Activated CD8-positive, alpha-beta memory T cell treated with anti-CD3 and anti-CD28 coated beads, Interleukin-2, amount 10 ng/mL, durations not matched to agents 7 days and 5 days (primary cell): ENCODE measurements around the gene COL23A1. TPM values are rescaled to one million over a fixed set of nuclear protein-coding genes. Genes with fewer than 3 reads are reported as not detected.
"Not testable (repeated sequence)": the region's sequence is repeated elsewhere in the genome, so short reads cannot be mapped to it uniquely, and the experiment has no call there.

Experiments used
- ATAC-seq: fragments of 150-1000 bp; cut with Tn5 transposase; one replicate; pipeline ENCODE4 v1.10.0; 2021; ENCODE audit warnings: moderate library complexity
- CTCF ChIA-PET: fragments of 350-600 bp; sonication (Branson Sonifier 250); formaldehyde crosslinking; loops from one replicate; lab custom pipeline; 2021; ENCODE audit warnings: antibody characterized with exemption; lab: Charles Lee
- DNase-seq: peaks from one replicate; pipeline ENCODE4 v3.0.0-alpha.2; 2020
- H3K27ac Mint-ChIP-seq: one replicate; pipeline ENCODE4 v1.8.0; 2021; ENCODE audit warnings: mild to moderate bottlenecking, mixed read lengths
- H3K27me3 Mint-ChIP-seq: one replicate; pipeline ENCODE4 v1.8.0; 2021; ENCODE audit warnings: mixed read lengths
- H3K36me3 Mint-ChIP-seq: one replicate; pipeline ENCODE4 v1.8.0; 2021; ENCODE audit warnings: mild to moderate bottlenecking, mixed read lengths
- H3K4me1 Mint-ChIP-seq: one replicate; pipeline ENCODE4 v1.8.0; 2021; ENCODE audit warnings: mixed read lengths
- H3K4me3 Mint-ChIP-seq: one replicate; pipeline ENCODE4 v1.8.0; 2021; ENCODE audit warnings: mild to moderate bottlenecking, moderate library complexity, mixed read lengths
- H3K9me3 Mint-ChIP-seq: one replicate; pipeline ENCODE4 v1.8.0; 2022; ENCODE audit warnings: low read depth, mixed read lengths
- total RNA-seq, 2 experiments: library from RNA; stranded (reverse); gene quantifications; one replicate each; pipeline ENCODE4 v1.2.3, GENCODE V29; 2021

Gene COL23A1
- total RNA-seq, 2 experiments from 2014 or later, result 0.18 to 0.19 TPM

- no peaks in the 10 kb centered on the region for H3K36me3 Mint-ChIP-seq
- H3K27ac Mint-ChIP-seq, result no peak overlapping the region
- CTCF ChIA-PET, result no interaction called here
- no peaks in the 10 kb centered on the region for H3K27me3 Mint-ChIP-seq
- H3K4me3 Mint-ChIP-seq, result no peak overlapping the region
- H3K9me3 Mint-ChIP-seq, result no peaks in the 10 kb centered on the region
- no peaks in the 10 kb centered on the region for H3K4me1 Mint-ChIP-seq
- DNase-seq (no peak), ATAC-seq (no peak)
These were observed 99.1 kb downstream of the COL23A1 start for GRCh38 chr5:178490935-178491652.

DNA sequence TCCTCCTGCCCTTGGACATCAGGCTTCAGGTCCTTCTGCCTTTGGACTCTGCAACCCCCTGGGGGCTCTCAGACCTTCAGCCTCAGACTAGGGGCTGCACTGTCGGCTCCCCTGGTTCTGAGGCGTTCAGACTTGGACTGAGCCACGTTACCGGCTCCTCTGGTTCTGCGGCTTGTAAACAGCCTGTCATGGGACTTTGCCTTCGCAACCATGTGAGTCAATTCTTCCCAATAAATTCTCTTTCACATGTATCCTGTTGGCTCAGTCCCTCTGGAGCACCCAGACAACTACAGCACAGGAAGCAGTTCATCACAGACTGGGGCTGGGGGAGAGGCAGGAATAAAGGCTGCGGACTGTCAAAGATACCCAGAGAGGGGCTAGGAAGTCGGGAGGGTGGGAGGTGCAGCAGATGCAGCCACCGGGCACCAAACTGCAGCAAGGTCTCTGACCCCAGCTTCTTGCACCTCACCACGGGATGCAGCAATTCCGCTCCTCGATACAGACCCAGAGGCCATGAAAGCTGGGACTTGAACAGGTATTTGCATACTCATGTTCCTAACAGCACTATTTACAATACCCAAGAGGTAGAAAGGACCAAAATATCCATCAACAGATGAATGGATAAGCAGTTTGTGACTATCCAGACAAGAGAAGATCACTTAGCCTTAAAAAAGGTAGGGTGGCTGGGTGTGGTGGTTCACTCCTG lies 100.8 kb downstream of the COL23A1 start:
- no peaks in the 10 kb centered on the region for H3K9me3 Mint-ChIP-seq
- H3K27me3 Mint-ChIP-seq, result no peaks in the 10 kb centered on the region
- H3K4me1 Mint-ChIP-seq, result no peaks in the 10 kb centered on the region
- DNase-seq (no peak), ATAC-seq (no peak)
- H3K4me3 Mint-ChIP-seq, result no peak overlapping the region
- no peaks in the 10 kb centered on the region for H3K36me3 Mint-ChIP-seq
- CTCF ChIA-PET, result no interaction called here
- no peak overlapping the region for H3K27ac Mint-ChIP-seq

- CTCF ChIA-PET, result no interaction called here
- no peaks in the 10 kb centered on the region for H3K36me3 Mint-ChIP-seq
- H3K27me3 Mint-ChIP-seq, result no peaks in the 10 kb centered on the region
- H3K9me3 Mint-ChIP-seq, result no peaks in the 10 kb centered on the region
- no peak for ATAC-seq
- H3K4me3 Mint-ChIP-seq, result no peak overlapping the region
- peaks cover under 1% of the 10 kb centered on the region for H3K4me1 Mint-ChIP-seq
- DNase-seq, result no peak
- no peak overlapping the region for H3K27ac Mint-ChIP-seq
These were observed 101.5 kb downstream of the COL23A1 start for GRCh38 chr5:178488696-178489095.

DNA sequence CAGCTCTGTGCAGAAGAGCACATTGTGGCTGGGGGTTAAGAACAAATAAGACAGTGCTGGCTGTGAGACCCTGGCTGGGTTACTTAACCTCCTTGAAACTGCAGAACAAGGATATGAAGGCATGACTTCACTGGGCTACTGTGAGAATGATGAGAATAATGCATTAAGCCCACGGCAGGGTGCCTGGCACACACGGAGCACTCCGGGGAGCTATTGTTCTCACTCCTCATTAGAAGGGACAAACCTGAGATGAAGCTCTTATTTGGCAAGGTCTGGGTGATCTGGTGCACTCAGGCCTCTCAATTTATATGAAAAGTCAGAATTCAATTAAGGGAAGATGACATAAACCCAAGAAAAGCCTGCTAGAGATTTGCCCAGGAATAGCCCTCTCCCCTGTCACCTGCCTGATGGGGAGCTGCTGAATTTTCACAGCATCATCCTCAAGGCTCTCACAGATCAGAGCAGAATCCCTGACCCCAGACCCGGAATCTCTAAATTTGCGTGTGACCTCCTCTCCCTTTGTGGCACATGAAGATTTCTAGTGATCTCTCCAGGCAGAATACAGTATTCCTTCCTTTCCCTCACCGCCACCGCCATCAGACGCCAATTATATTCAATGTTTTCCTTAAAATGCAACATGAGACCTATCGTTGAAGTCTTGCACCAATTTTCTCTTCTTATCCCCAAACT lies 102.1 kb downstream of the COL23A1 start:
- ATAC-seq (no peak), DNase-seq (no peak)
- Mint-ChIP-seq H3K36me3 (no peaks in the 10 kb centered on the region), H3K27ac (no peak overlapping the region), H3K4me1 (peaks cover 6% of the 10 kb centered on the region), H3K27me3 (no peaks in the 10 kb centered on the region), H3K9me3 (no peaks in the 10 kb centered on the region), H3K4me3 (no peak overlapping the region)
- CTCF ChIA-PET, result no interaction called here

- not testable (repeated sequence) for H3K4me1 Mint-ChIP-seq, H3K4me3 Mint-ChIP-seq, DNase-seq, H3K27me3 Mint-ChIP-seq, H3K36me3 Mint-ChIP-seq, H3K9me3 Mint-ChIP-seq, ATAC-seq, H3K27ac Mint-ChIP-seq
- CTCF ChIA-PET, result interaction anchor here (1.6 kb wide), 1 partner anchor 26 kb away, joined by 4 read pairs; no protein-coding TSS in a partner anchor
These were observed 103.2 kb downstream of the COL23A1 start for GRCh38 chr5:178486878-178487512.

- no peaks in the 10 kb centered on the region for H3K36me3 Mint-ChIP-seq
- H3K4me1 Mint-ChIP-seq, result peaks cover 7% of the 10 kb centered on the region
- no peaks in the 10 kb centered on the region for H3K27me3 Mint-ChIP-seq
- no peak overlapping the region for H3K27ac Mint-ChIP-seq
- DNase-seq (no peak), ATAC-seq (no peak)
- no peak overlapping the region for H3K4me3 Mint-ChIP-seq
- CTCF ChIA-PET, result interaction anchor here (1.6 kb wide), 1 partner anchor 25 kb away, joined by 4 read pairs; no protein-coding TSS in a partner anchor
- no peaks in the 10 kb centered on the region for H3K9me3 Mint-ChIP-seq
These were observed 104.0 kb downstream of the COL23A1 start for GRCh38 chr5:178486239-178486641.

- DNase-seq (peak; percentile 65), ATAC-seq (peak; percentile 74)
- H3K36me3 Mint-ChIP-seq, result no peaks in the 10 kb centered on the region
- H3K9me3 Mint-ChIP-seq, result no peaks in the 10 kb centered on the region
- H3K27me3 Mint-ChIP-seq, result no peaks in the 10 kb centered on the region
- no peak overlapping the region for H3K27ac Mint-ChIP-seq
- peaks cover 7% of the 10 kb centered on the region for H3K4me1 Mint-ChIP-seq
- CTCF ChIA-PET, result interaction anchor here (1.4 kb wide), 1 partner anchor 22 kb away, joined by 4 read pairs; no protein-coding TSS in a partner anchor
- H3K4me3 Mint-ChIP-seq, result peak overlapping the region; percentile 14
These were observed 106.6 kb downstream of the COL23A1 start for GRCh38 chr5:178483620-178484019.

GRCh38 chr5:178479261-178479660 lies 110.9 kb downstream of the COL23A1 start:
- CTCF ChIA-PET, result no interaction called here
- H3K27me3 Mint-ChIP-seq, result no peaks in the 10 kb centered on the region
- peaks cover 7% of the 10 kb centered on the region for H3K4me1 Mint-ChIP-seq
- no peaks in the 10 kb centered on the region for H3K9me3 Mint-ChIP-seq
- no peaks in the 10 kb centered on the region for H3K36me3 Mint-ChIP-seq
- H3K27ac Mint-ChIP-seq, result no peak overlapping the region
- H3K4me3 Mint-ChIP-seq, result no peak overlapping the region
- DNase-seq (no peak), ATAC-seq (no peak)

DNA sequence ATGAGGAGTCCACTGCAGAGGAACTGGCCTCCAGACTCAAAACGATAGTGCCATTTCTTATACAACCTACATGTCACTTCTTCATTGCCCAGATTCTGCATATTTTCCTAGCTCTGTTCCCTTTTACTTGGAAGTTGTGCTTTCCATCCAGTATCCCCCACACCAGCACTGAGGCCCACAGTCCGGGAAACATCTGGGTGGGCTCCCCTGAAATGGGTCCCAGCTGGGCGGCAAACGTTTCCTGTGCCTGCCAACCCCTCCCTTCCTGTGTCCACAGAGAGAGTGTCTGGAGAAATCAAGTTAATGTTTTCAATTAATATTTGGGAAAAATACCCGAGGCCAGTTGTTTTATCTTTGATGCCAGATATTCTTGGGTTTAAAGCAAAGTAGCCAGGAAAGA lies 111.8 kb downstream of the COL23A1 start:
- H3K4me3 Mint-ChIP-seq, result no peak overlapping the region
- ATAC-seq (no peak), DNase-seq (no peak)
- no peaks in the 10 kb centered on the region for H3K27me3 Mint-ChIP-seq
- H3K9me3 Mint-ChIP-seq, result no peaks in the 10 kb centered on the region
- no peaks in the 10 kb centered on the region for H3K36me3 Mint-ChIP-seq
- peaks cover 7% of the 10 kb centered on the region for H3K4me1 Mint-ChIP-seq
- CTCF ChIA-PET, result no interaction called here
- no peak overlapping the region for H3K27ac Mint-ChIP-seq

DNA sequence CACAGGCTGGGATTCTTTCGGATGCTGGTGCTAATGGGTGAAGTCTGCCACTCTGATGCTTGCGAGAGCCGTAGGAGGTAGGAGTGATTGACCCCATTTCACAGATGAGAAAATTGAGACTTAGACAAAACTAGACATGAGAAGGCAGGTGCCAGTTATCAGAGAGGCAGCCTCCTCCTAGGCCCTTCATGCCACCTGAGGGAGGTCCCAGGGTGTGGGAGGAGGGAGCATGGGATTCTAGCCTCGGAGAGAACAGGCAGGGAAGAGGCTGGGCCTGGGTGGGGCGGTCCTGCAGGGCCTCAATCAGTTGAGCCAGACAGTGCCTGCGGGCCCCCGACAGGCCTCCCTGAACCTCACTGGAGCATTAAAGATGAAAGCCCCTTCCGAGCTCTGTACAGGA lies 112.4 kb downstream of the COL23A1 start:
- Mint-ChIP-seq H3K36me3 (no peaks in the 10 kb centered on the region), H3K4me1 (peaks cover 4% of the 10 kb centered on the region), H3K27ac (no peak overlapping the region), H3K27me3 (no peaks in the 10 kb centered on the region), H3K9me3 (no peaks in the 10 kb centered on the region), H3K4me3 (no peak overlapping the region)
- DNase-seq (no peak), ATAC-seq (no peak)
- CTCF ChIA-PET, result no interaction called here

DNA sequence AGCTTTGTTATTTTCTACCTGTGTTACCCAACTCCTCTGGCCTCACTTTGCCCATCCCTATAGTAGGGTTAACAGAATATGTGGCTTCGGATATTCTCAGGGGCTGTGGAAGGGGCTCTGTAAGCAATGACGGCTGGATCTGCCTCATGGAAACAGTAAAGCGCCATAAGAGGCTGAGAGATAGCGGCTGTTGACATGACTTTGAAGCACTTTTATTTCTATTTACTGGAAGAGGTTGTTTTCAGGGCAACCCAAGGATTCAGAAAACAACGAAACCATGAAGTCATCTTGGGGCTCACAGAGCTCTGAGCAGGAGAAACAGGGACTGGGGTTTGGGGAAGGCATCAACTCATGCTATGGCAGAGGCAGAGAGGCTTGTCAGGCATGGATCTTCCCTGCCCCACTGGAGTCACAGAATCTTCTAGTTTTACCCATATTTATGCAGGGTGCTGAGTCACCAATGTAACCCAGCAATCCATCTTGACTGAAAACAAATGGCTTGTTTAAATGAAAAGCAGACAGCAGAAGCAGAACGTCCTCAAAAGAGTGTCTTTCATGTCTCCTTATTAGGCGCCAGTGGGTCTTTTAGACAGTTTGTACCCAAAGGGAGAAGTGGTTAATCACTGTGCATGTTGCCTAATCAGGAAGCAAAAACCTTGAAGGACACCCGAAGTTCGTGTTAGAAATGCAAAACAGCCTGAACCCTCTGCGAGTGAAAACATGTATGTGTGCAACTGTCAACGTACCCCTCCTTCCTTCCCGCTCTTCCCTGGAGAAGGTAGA lies 113.0 kb downstream of the COL23A1 start:
- Mint-ChIP-seq H3K27me3 (no peaks in the 10 kb centered on the region), H3K27ac (no peak overlapping the region), H3K36me3 (no peaks in the 10 kb centered on the region), H3K4me1 (peaks cover 4% of the 10 kb centered on the region), H3K9me3 (no peaks in the 10 kb centered on the region), H3K4me3 (no peak overlapping the region)
- no peak for ATAC-seq
- CTCF ChIA-PET, result interaction anchor here (1.0 kb wide), 1 partner anchor 33 kb away, joined by 3 read pairs; no protein-coding TSS in a partner anchor
- no peak for DNase-seq

DNA sequence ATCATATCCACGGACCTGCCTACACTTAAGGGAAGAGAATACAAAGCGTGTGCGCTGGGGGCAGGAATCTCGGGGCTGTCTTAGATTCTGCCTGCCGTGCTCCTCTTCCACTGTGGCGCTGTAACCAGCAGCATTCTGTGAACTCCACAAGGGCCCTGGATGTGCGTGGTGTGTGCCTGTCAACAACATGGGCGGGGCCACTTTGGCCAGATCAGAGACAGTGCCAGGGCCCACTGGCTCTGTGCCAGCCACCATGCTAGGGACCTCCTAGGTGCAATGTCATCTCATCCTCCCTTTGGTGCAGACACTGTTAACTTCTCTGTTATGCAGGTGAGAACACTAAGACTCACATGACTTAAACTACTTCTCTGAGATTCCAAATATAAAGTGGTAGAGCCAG lies 113.7 kb downstream of the COL23A1 start:
- H3K36me3 Mint-ChIP-seq, result no peaks in the 10 kb centered on the region
- no peaks in the 10 kb centered on the region for H3K27me3 Mint-ChIP-seq
- H3K9me3 Mint-ChIP-seq, result no peaks in the 10 kb centered on the region
- no peak overlapping the region for H3K27ac Mint-ChIP-seq
- H3K4me3 Mint-ChIP-seq, result no peak overlapping the region
- H3K4me1 Mint-ChIP-seq, result peaks cover 4% of the 10 kb centered on the region
- CTCF ChIA-PET, result interaction anchor here (1.0 kb wide), 1 partner anchor 32 kb away, joined by 3 read pairs; no protein-coding TSS in a partner anchor
- ATAC-seq, result no peak
- no peak for DNase-seq
